PC-9 (cell line): ENCODE measurements around the gene PHLDA3. TPM values are rescaled to one million over a fixed set of nuclear protein-coding genes. Genes with fewer than 3 reads are reported as not detected.

Experiments used
- BruUV-seq: library from RNA; stranded (reverse); fragments of 400-500 nt; replicated peaks from 2 replicates; lab custom pipeline; 2021; lab: Mats Ljungman, UMichigan
- CTCF ChIA-PET: fragments of 300-600 bp; sonication (Branson Sonifier 250); formaldehyde crosslinking; loops from one replicate; lab custom pipeline; 2022; ENCODE audit warnings: antibody characterized with exemption; lab: Charles Lee
- POLR2A ChIA-PET: fragments of 300-600 bp; sonication (Branson Sonifier 250); formaldehyde crosslinking; loops from one replicate; lab custom pipeline; 2022; ENCODE audit warnings: antibody characterized with exemption; ENCODE audit not compliant: unreplicated experiment; lab: Charles Lee
- DNase-seq, 2 experiments: peaks; one replicate each; pipeline versions ENCODE4 v3.0.0 to v3.0.0-alpha.2; 2015 to 2022; ENCODE audit warnings: mixed read lengths in 1 of 2
- H2AFZ ChIP-seq: fragments of 200-600 bp; sonication (generic); 2 replicates; pipeline ENCODE4 v1.8.1; 2017; ENCODE audit warnings: antibody characterized with exemption
- H3F3A ChIP-seq: fragments of 200-600 bp; sonication (generic); 2 replicates; pipeline ENCODE4 v1.8.1; 2017; ENCODE audit warnings: antibody characterized with exemption, mild to moderate bottlenecking, low read depth; ENCODE audit not compliant: insufficient read depth
- H3K27ac ChIP-seq: fragments of 200-600 bp; sonication (generic); 2 replicates; pipeline ENCODE4 v1.6.1; 2016; ENCODE audit warnings: mixed run types
- H3K27me3 ChIP-seq: fragments of 200-600 bp; sonication (generic); 2 replicates; pipeline ENCODE4 v1.6.1; 2016; ENCODE audit warnings: low read depth, mixed run types; ENCODE audit not compliant: insufficient read depth
- H3K36me3 ChIP-seq: fragments of 200-600 bp; sonication (generic); 2 replicates; pipeline ENCODE4 v1.6.1; 2016; ENCODE audit warnings: low read depth, mixed run types
- H3K4me1 ChIP-seq: fragments of 200-600 bp; sonication (generic); replicated peaks from 2 replicates; pipeline ENCODE4 v1.6.1; 2016; ENCODE audit warnings: mixed run types; ENCODE audit not compliant: insufficient read depth
- H3K4me2 ChIP-seq: fragments of 200-600 bp; sonication (generic); 2 replicates; pipeline ENCODE4 v1.6.1; 2017; ENCODE audit warnings: mixed run types
- H3K4me3 ChIP-seq: fragments of 200-600 bp; sonication (generic); 2 replicates; pipeline ENCODE4 v1.6.1; 2016; ENCODE audit warnings: mixed run types
- H3K79me2 ChIP-seq: fragments of 200-600 bp; sonication (generic); 2 replicates; pipeline ENCODE4 v1.6.1; 2017; ENCODE audit warnings: low read depth, mixed run types
- H3K9me2 ChIP-seq: fragments of 200-600 bp; sonication (generic); 2 replicates; pipeline ENCODE4 v1.8.1; 2017; ENCODE audit warnings: mild to moderate bottlenecking; ENCODE audit not compliant: insufficient read depth
- H3K9me3 ChIP-seq: fragments of 200-600 bp; sonication (generic); 2 replicates; pipeline ENCODE4 v1.8.1; 2016; ENCODE audit warnings: low read depth; ENCODE audit not compliant: insufficient read depth
- H4K20me1 ChIP-seq: fragments of 200-600 bp; sonication (generic); 2 replicates; pipeline ENCODE4 v1.8.1; 2017; ENCODE audit not compliant: insufficient read depth
- CTCF ChIP-seq: fragments of 200-600 bp; sonication (generic); conservative IDR thresholded peaks from 2 replicates; pipeline ENCODE4 v1.6.1; 2017; ENCODE audit warnings: mixed run types, antibody characterized with exemption, mild to moderate bottlenecking, moderate library complexity
- EZH2 ChIP-seq: fragments of 200-600 bp; sonication (generic); IDR thresholded peaks from 2 replicates; pipeline ENCODE4 v1.8.0; 2017; ENCODE audit warnings: antibody characterized with exemption, low read depth
- intact Hi-C: fragments of 100-400 bp; cut with micrococcal nuclease; formaldehyde crosslinking; loops from one replicate; pipeline ENCODE4 v1.10.0; 2022; ENCODE audit not compliant: unreplicated experiment
- total RNA-seq: library from RNA; stranded (reverse); gene quantifications from 2 replicates; pipeline ENCODE4 v1.2.3, GENCODE V29; 2021

The PHLDA3 gene
- total RNA-seq, 1 experiment from 2014 or later, result 31.6 TPM

DNA sequence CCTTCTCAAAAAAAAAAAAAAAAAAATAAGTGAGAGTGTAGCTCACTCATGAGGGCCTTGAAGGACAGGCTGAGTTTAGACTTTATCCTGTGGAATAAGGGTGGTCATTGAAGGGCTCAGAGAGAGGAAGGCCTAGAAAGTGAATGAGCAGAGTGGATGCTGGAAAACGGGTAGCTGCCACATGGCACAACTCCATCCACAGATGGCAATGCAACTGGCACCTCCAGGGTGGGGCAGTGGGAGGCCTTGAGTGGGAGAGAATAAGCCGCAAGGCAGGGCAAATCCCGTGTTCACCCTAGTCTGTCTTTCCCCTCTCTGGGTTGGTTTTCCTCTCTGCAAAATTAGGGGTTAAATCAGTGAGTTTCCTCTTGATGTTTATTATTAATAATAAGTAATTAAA is 50.5 kb downstream of the PHLDA3 start:
- BruUV-seq, result no TSS peak
- TF ChIP-seq CTCF (no peak), EZH2 (no peak)
- H3K27ac ChIP-seq, result no peak overlapping the region
- H3K79me2 ChIP-seq, result no peaks in the 10 kb centered on the region
- H3K4me1 ChIP-seq, result no peaks in the 10 kb centered on the region
- no peak for DNase-seq
- no peaks in the 10 kb centered on the region for H3K9me3 ChIP-seq
- no peak overlapping the region for H3K4me3 ChIP-seq
- ChIA-PET CTCF (no interaction called here), POLR2A (no interaction called here)
- no peak overlapping the region for H3K4me2 ChIP-seq
- H3K9me2 ChIP-seq, result no peaks in the 10 kb centered on the region
- peaks cover 16% of the 10 kb centered on the region; the same call in 1 of the 2 replicates for H3K27me3 ChIP-seq
- intact Hi-C loops, result no loop called here
- H4K20me1 ChIP-seq, result no peaks in the 10 kb centered on the region
- no peaks in the 10 kb centered on the region for H3F3A ChIP-seq
- no peak overlapping the region for H2AFZ ChIP-seq
- H3K36me3 ChIP-seq, result no peaks in the 10 kb centered on the region

Other genes with a start within 250 kb of the PHLDA3 start
- gene PKP1, start 185.7 kb downstream of the PHLDA3 start, total RNA-seq, result 0.94 and 1.1 TPM in 2 replicates
- gene TNNT2, start 91.5 kb downstream of the PHLDA3 start, total RNA-seq, result 4.8 and 6.4 TPM in 2 replicates
- 54.7 and 61.6 TPM in 2 replicates for gene LAD1, start 69.9 kb downstream of the PHLDA3 start, total RNA-seq
- not detected in 2 replicates for gene TNNI1, start 47.5 kb downstream of the PHLDA3 start, total RNA-seq
- 56.8 and 61.3 TPM in 2 replicates for gene CSRP1, start 37.9 kb upstream of the PHLDA3 start, total RNA-seq
- gene NAV1, start 69.9 kb upstream of the PHLDA3 start, total RNA-seq, result 44.5 and 45.3 TPM in 2 replicates